GM23248 (cell line): ENCODE measurements around the gene CRYBG1.

Experiments used
- EZH2 ChIP-seq: fragments of 200-600 bp; sonication (generic); IDR thresholded peaks from 2 replicates; pipeline ENCODE4 v1.6.1; 2018; ENCODE audit warnings: antibody characterized with exemption, mild to moderate bottlenecking; ENCODE audit not compliant: insufficient read depth, poor library complexity, severe bottlenecking
- EZH2phosphoT487 ChIP-seq: fragments of 200-600 bp; sonication (generic); IDR thresholded peaks from 2 replicates; pipeline ENCODE4 v1.6.1; 2018; ENCODE audit warnings: antibody characterized with exemption, moderate library complexity, mild to moderate bottlenecking, low read depth; ENCODE audit not compliant: insufficient read depth

DNA sequence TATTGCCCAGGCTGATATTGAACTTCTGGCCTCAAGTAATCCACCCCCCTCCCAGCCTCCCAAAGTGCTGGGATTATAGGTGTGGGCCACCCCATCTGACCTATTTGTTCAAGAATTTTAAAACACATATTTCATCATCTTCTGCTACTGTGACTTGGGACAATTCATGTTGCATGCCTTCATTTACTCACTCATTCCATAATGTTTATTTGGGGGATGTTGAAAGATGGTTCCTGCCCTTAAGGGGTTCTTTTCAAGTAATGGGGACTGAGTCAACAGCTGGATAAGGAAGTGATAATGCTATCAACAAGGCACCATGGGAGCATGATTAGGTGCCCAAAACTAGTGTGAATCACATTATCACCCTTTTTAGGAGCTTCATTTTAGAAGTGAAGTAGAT, 62.0 kb downstream of the CRYBG1 start:
- TF ChIP-seq EZH2 (no peak), EZH2phosphoT487 (no peak)
